AG09319 (cell line): ENCODE measurements around the gene HAO2.

ENCODE experiments used
- DNase-seq: peaks from one replicate; pipeline ENCODE4 v3.0.0-alpha.2; 2010; ENCODE audit warnings: low read depth; ENCODE audit errors: extremely low read depth
- TF ChIP-seq, protein P1 (sequence below): IDR thresholded peaks from 2 replicates; pipeline ENCODE4 v1.5.1; 2011; ENCODE audit warnings: low read depth, mild to moderate bottlenecking, inconsistent platforms, low read length, moderate library complexity

The HAO2 gene

DNA sequence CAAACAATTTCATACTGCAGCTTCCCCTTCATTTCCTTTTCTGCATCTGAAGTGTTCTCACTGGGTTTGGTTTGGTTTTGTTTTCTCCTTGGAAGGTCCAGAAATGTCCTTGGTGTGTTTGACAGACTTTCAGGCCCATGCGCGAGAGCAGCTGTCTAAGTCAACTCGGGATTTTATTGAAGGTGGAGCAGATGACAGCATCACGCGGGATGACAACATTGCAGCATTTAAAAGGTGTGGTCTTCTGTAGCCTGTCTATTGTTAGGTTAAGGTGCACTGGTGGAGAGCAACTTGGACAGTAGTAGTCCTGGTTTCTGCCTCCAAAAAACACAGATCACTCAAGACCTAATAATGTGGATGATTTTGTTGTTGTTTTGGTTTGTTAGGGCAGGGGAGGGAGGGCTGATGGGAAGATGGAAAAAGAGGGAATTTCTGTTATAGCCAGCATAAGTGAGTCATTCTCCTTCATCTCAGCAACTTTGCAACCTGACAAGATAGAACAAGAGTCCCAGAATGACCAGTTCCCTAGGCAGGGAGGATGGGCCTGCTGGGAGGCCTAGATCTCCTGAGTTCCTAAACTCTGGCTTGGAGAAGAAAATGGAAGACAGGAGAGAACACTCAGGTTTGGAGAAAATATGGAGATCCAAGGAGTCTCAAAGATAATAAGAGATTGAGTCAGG is 12.5 kb downstream of the HAO2 start:
- TF ChIP-seq, protein P1, sequence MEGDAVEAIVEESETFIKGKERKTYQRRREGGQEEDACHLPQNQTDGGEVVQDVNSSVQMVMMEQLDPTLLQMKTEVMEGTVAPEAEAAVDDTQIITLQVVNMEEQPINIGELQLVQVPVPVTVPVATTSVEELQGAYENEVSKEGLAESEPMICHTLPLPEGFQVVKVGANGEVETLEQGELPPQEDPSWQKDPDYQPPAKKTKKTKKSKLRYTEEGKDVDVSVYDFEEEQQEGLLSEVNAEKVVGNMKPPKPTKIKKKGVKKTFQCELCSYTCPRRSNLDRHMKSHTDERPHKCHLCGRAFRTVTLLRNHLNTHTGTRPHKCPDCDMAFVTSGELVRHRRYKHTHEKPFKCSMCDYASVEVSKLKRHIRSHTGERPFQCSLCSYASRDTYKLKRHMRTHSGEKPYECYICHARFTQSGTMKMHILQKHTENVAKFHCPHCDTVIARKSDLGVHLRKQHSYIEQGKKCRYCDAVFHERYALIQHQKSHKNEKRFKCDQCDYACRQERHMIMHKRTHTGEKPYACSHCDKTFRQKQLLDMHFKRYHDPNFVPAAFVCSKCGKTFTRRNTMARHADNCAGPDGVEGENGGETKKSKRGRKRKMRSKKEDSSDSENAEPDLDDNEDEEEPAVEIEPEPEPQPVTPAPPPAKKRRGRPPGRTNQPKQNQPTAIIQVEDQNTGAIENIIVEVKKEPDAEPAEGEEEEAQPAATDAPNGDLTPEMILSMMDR = no peak
- no peak for DNase-seq

DNA sequence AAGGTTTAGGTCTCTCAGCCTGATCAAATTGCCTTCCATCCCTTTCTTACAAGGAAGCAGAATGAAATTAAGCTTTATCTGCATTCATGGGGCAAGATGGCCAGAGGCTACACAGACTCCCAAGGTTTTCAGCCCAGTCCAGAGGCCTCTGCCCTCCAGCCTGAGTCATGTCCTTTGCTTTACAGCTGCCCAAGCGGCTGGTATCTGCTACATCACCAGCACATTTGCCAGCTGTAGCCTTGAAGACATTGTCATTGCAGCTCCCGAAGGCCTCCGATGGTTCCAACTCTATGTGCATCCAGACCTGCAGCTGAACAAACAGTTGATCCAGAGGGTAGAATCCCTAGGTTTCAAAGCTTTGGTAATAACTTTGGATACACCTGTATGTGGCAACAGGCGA is 16.0 kb downstream of the HAO2 start:
- TF ChIP-seq, protein P1 = no peak
- DNase-seq = no peak

GRCh38 chr1:119385650-119386049 is 17.1 kb downstream of the HAO2 start:
- TF ChIP-seq, protein P1 = no peak

DNA sequence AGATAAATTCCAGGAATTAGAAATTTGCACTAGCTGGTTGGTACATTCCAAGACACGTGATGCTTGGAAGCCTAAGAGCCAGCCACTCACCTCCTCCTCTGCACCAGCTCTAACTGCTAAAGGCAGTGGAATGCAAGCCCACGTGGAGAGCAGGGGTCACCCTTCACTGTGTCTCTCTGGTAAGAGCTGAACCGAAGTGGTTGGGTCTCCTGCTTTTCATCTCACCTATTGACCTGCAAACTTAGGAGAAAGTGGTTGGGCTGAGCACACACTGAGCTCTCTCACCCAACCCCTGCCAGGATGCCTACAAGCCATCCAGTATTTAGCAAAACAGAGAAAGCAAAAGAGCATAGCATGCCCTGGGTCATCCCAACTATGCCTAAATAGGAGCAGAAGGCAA is 19.3 kb downstream of the HAO2 start:
- TF ChIP-seq, protein P1 = no peak
- no peak for DNase-seq

More at GRCh38 chr1:119385650-119386049, 17.1 kb downstream of the HAO2 start:
- DNase-seq = no peak

DNA sequence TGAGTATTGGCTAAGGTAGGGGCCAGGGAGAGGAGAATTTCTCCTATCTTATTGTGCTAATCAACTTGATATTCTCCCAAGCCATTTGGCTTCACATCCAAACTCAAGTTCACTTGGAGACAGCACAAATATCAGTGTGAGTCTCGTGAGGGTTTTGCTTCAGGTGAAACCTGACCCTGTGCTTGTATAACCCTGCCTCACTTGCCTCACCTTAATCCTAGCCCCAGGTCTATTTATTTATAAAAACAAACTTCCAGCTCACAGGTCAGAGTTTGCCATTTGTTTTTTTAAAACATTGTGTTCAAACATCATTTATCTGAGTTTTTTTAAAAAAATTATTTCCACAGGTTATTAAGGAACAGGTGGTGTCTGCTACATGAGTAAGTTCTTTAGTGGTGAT is 19.9 kb downstream of the HAO2 start:
- no peak for DNase-seq
- TF ChIP-seq, protein P1 = no peak

- TF ChIP-seq, protein P1 = no peak
- no peak for DNase-seq
Observed at GRCh38 chr1:119390526-119390925, 21.9 kb downstream of the HAO2 start.

DNA sequence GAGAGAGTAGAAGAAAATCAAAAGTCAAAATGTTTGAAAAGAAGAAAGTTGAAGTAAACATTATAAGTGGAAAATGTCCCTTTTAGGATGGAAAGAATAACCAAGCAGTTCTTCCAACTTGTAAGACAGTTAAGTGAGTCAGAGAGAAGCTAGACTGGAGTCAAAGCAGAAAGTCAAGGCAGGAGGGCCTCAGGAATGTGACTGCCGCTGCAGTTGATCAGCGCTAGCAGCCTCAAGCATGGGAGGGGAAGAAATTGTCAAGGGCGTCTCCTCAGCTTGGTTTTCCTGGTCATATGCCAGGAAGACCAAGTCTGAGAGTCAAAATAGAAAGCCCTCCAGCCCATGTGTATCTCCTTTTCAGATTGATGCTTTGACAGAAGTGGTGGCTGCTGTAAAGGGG is 23.2 kb downstream of the HAO2 start:
- TF ChIP-seq, protein P1 = no peak
- DNase-seq = no peak
